Measurements from ENCODE around the gene EFEMP1.
"Not testable (repeated sequence)": the region's sequence is repeated elsewhere in the genome, so short reads cannot be mapped to it uniquely, and the experiment has no call there.

Gene EFEMP1

GRCh38 chr2:55864351-55865084 lies 59.1 kb downstream of the EFEMP1 start:
- DNase-seq (ENCODE audit: low spot score) = no peak

DNA sequence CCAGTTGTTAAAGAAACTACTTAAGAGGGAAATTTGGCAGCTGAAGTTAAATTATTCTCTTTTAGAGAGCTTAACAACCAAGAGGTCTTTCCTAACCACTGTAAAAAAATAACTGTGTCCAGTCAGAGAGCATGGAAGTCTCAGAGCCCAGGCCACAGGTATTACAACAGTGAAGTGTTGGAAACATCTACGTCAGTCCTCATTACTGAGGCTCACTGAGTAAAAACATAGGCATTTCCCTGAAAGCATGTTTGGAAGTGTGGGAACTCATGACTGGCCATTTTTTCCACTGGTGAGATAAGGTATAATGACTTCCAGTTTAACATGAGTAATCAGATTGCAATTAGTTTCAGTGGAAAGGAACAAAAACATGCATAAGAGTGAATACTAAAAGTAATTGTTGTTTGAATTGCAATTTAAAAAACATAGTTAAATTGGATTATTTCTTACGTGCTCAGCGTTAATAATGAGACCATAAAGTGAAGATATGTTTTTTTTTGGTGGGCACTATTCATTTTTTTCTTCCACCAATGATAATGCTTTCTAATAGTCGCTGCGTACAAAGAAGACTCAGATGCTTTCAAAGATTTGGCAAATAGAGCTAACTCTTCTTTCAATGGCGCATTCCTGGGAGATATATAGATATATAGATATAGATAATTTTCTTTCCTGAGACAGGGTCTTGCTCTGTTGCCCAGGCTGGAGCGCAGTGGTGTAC lies 60.8 kb downstream of the EFEMP1 start:
- DNase-seq (ENCODE audit: low spot score) = no peak

DNA sequence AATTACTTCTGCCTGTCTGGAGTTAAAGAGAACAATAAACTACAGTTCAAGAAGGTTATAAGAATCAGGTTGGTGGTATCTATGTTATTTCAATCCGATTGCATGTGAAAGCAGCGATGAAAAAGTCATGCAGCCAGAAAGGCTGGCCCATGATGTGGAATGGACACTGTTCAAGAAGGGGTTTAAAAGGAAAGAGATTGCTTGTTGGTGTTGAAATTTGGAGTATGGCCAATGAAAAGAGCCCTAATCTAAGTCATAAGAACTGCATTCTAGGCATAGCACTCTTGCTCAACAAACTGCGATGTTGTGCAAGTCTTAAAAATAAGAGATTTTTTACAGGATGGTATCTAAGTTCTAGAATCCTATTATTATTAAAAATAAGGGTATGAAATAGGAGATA lies 61.3 kb downstream of the EFEMP1 start:
- no peak for DNase-seq (ENCODE audit: low spot score)

GRCh38 chr2:55861733-55862132 lies 61.8 kb downstream of the EFEMP1 start:
- DNase-seq (ENCODE audit: low spot score) = no peak

DNA sequence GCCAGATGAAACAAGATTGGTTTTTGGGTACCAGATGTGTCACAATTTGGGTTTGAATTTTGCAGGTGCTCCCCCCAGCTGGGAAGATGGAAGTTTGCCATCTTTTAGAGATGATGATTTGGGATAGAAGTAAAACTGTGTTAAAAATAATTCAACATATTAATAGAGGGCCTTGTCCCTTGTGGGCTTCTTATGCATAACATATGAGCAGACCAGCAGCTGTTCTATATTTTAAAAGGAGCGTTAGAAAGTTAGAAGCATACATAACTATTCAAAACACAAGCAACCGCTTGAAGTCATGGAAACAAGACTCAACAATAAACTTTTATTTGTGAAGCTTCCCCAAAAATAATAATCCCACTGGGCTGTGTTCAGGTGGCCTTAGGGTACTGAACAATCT lies 62.8 kb downstream of the EFEMP1 start:
- no peak for DNase-seq (ENCODE audit: low spot score)

DNA sequence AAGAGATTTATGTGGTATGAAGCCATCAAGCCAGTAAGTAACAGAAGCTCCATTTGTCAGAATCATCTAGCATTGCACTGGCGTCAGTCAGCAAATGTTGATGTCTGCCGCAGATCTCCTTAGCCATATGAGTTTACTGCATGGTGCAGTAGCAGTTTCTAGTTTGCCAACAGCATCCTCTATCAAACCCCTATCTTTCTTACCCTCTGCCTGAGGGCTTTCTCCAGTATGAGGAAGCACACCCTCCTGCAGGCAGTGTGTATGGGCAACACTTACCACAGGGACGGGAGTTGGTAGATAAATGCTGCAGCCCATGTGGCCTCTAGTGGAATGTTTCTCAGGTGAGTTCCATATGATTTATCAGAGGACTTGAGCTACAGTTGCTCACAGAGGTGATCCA lies 63.7 kb downstream of the EFEMP1 start:
- no peak for DNase-seq (ENCODE audit: low spot score)

- no peak for DNase-seq (ENCODE audit: low spot score)
Observed at GRCh38 chr2:55857766-55858165, 65.8 kb downstream of the EFEMP1 start.

GRCh38 chr2:55856936-55857335 lies 66.6 kb downstream of the EFEMP1 start:
- DNase-seq (ENCODE audit: low spot score) = no peak

- DNase-seq (ENCODE audit: low spot score) = no peak
Observed at GRCh38 chr2:55848096-55848495, 75.5 kb downstream of the EFEMP1 start.

- DNase-seq (ENCODE audit: low spot score) = no peak
Observed at GRCh38 chr2:55846426-55846825, 77.2 kb downstream of the EFEMP1 start.

DNA sequence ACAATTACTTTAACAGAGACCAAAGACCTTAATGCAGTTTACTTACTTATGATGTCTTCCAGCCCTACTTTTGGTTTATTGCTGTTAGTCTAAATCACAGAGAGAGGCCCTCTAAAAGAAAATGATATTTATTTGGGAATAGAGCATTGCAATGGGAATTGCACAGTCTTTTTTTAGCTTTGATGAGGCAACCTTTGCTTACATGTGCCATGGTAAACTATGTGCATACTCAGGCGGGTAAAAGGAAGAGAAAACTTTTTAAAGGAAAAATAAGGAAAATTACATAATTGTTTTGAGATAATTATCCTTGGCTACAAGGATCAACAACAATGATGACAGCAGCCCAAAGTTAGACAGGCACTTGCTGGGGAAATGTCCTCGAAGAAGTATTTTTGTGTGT lies 78.6 kb downstream of the EFEMP1 start:
- DNase-seq (ENCODE audit: low spot score) = no peak

GRCh38 chr2:55843994-55844345 lies 79.6 kb downstream of the EFEMP1 start:
- no peak for DNase-seq (ENCODE audit: low spot score)

DNA sequence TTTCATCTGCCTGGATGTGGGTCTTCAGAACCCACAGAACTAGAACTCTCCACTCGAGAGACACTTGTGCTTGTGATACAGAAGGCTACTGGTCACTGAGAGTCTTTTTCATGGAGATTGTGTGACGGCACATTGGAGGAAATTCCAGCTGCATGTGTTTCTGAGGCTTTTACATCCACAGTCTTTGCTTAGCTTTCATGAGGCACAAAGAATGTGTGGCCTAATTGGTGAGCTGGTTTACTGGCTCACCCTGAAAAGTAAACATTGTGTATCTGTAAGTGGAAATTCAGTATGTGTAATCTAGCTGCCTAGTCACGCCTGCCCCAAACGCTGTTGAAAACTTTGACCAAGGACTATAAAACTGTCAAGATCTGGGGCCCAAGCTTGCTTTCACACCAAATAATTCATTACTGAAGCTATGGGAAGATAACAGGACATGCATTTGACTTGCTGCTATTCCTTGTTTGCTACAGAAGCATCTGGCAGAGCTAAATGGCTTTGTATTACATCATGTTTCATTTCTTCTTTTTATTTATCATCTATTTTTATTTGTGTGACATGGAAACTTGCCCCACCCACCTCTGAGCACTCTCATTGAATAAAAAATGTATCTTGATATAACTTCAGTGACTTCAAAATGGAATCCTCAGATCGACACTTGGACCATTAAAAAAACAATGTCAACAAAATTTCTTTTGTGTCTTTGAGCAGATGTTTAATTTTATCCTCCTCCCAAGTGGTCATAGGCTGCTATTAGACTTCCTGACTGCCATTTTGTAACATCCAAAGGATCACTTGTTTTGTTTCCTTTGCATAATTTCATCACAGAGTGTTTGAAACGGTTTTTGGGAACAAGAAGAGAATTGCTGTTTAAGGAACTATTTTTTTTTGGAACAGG lies 80.2 kb downstream of the EFEMP1 start:
- no peak for DNase-seq (ENCODE audit: low spot score)

GRCh38 chr2:55842046-55842445 lies 81.5 kb downstream of the EFEMP1 start:
- no peak for DNase-seq (ENCODE audit: low spot score)

GRCh38 chr2:55840460-55840859 lies 83.1 kb downstream of the EFEMP1 start:
- no peak for DNase-seq (ENCODE audit: low spot score)

GRCh38 chr2:55839182-55839819 lies 84.3 kb downstream of the EFEMP1 start:
- DNase-seq (ENCODE audit: low spot score) = no peak

DNA sequence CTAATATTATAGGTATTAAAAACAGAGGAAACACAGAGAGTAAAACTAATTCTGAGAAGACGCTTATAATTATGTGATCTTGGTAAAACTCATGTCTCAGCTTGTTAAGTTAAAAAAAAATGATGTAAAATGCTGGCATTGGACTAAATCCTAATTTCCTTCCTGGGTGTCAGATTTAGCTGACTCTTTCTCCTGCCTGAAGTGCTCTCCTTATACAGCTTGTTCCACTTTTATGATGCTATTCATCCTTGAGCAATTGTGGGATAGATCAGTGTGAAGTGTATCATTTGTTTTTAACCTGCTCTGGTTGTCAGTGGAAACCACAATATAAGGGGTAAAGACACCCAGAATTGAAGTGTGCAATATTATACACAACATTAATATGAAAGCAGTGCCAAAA lies 84.9 kb downstream of the EFEMP1 start:
- no peak for DNase-seq (ENCODE audit: low spot score)

GRCh38 chr2:55838117-55838516 lies 85.5 kb downstream of the EFEMP1 start:
- DNase-seq (ENCODE audit: low spot score) = not testable (repeated sequence)

DNA sequence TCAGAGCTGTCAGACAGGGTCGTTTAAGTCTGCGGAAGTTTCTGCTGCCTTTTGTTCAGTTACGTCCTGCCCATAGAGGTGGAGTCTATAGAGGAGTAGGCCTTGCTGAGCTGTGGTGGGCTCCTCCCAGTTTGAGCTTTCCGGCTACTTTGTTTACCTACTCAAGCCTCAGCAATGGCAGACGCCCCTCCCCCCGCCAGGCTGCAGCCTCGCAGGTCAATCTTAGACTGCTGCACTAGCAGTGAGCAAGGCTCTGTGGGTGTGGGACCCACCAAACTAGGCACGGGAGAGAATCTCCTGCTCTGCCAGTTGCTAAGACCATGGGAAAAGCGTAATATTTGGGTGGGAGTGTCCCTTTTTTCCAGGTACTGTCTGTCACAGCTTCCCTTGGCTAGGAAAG lies 86.5 kb downstream of the EFEMP1 start:
- DNase-seq (ENCODE audit: low spot score) = no peak

- DNase-seq (ENCODE audit: low spot score) = not testable (repeated sequence)
Observed at GRCh38 chr2:55831671-55832410, 91.7 kb downstream of the EFEMP1 start.

GRCh38 chr2:55827855-55828254 lies 95.7 kb downstream of the EFEMP1 start:
- no peak for DNase-seq (ENCODE audit: low spot score)

DNA sequence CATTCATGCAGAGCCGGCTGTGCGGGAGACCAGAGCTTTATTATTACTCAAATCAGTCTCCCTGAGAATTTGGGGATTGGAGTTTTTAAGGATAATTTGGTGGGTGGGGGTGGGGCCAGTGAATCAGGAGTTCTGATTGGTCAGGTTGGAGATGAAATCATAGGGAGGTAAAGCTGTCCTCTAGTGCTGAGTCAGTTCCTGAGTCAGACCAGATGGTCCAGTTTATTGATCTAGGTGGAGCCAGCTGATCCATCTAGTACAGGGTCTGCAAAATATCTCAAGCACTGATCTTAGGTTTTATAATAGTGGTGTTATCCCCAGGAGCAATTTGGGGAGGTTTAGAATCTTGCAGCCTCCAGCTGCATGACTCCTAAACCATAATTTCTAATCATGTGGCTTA lies 96.2 kb downstream of the EFEMP1 start:
- DNase-seq (ENCODE audit: low spot score) = not testable (repeated sequence)
